GM23338 (cell line): Measurements from ENCODE around the gene CLEC2D.

Experiments used
- CTCF ChIP-seq, 2 experiments: fragments of 200-600 bp in 1 of 2; sonication (generic) in 1 of 2; conservative IDR thresholded peaks; 2 replicates each; pipeline versions ENCODE4 v1.5.1 to v1.6.1; 2016 to 2017; ENCODE audit warnings: antibody characterized with exemption in 2 of 2, low read depth in 2 of 2, mild to moderate bottlenecking in 2 of 2, moderate library complexity in 1 of 2
- EZH2phosphoT487 ChIP-seq: fragments of 200-600 bp; sonication (generic); IDR thresholded peaks from one replicate; pipeline ENCODE4 v1.8.1; 2018; ENCODE audit warnings: antibody characterized with exemption; ENCODE audit not compliant: unreplicated experiment

- no peak for TF ChIP-seq EZH2phosphoT487
- TF ChIP-seq CTCF (conservative IDR thresholded peaks at IDR 0.05; ENCODE audit: low read depth in 2 of 2): no peak
These were observed 72.2 kb downstream of the CLEC2D start for GRCh38 chr12:9741726-9742125.
